ENCODE measurements around the gene MRM2.

Gene MRM2

GRCh38 chr7:2217716-2218443 is 24.1 kb downstream of the MRM2 start:
- no peaks in the 10 kb centered on the region for H3K4me1 Mint-ChIP-seq (ENCODE audit: low read depth)
- H3K27ac Mint-ChIP-seq: no peak overlapping the region
- no peaks in the 10 kb centered on the region for H3K9me3 Mint-ChIP-seq
- intact Hi-C loops (cut with micrococcal nuclease): no loop called here
- no peak overlapping the region for H3K4me3 Mint-ChIP-seq
- peaks cover 100% of the 10 kb centered on the region for H3K36me3 Mint-ChIP-seq (ENCODE audit: low read depth)
- no peaks in the 10 kb centered on the region for H3K27me3 Mint-ChIP-seq

- Mint-ChIP-seq H3K36me3 (ENCODE audit: low read depth) (peaks cover 100% of the 10 kb centered on the region), H3K27ac (no peak overlapping the region), H3K27me3 (no peaks in the 10 kb centered on the region), H3K9me3 (no peaks in the 10 kb centered on the region), H3K4me3 (no peak overlapping the region), H3K4me1 (ENCODE audit: low read depth) (no peaks in the 10 kb centered on the region)
- intact Hi-C loops (cut with micrococcal nuclease): no loop called here
Measured at GRCh38 chr7:2217206-2217605, 24.8 kb downstream of the MRM2 start.

GRCh38 chr7:2215851-2216250 is 26.2 kb downstream of the MRM2 start:
- Mint-ChIP-seq H3K9me3 (no peaks in the 10 kb centered on the region), H3K27ac (no peak overlapping the region), H3K36me3 (ENCODE audit: low read depth) (peaks cover 100% of the 10 kb centered on the region), H3K4me1 (ENCODE audit: low read depth) (no peaks in the 10 kb centered on the region), H3K27me3 (no peaks in the 10 kb centered on the region), H3K4me3 (no peak overlapping the region)
- intact Hi-C loops (cut with micrococcal nuclease): no loop called here

GRCh38 chr7:2214636-2215035 is 27.4 kb downstream of the MRM2 start:
- Mint-ChIP-seq H3K27me3 (no peaks in the 10 kb centered on the region), H3K27ac (no peak overlapping the region), H3K9me3 (no peaks in the 10 kb centered on the region), H3K4me1 (ENCODE audit: low read depth) (no peaks in the 10 kb centered on the region), H3K4me3 (no peak overlapping the region), H3K36me3 (ENCODE audit: low read depth) (peaks cover 98% of the 10 kb centered on the region)
- intact Hi-C loops (cut with micrococcal nuclease): no loop called here

GRCh38 chr7:2213551-2214215 is 28.3 kb downstream of the MRM2 start:
- no peak overlapping the region for H3K27ac Mint-ChIP-seq

GRCh38 chr7:2212906-2213305 is 29.1 kb downstream of the MRM2 start:
- Mint-ChIP-seq H3K36me3 (ENCODE audit: low read depth) (peaks cover 98% of the 10 kb centered on the region), H3K4me1 (ENCODE audit: low read depth) (no peaks in the 10 kb centered on the region), H3K27me3 (no peaks in the 10 kb centered on the region), H3K9me3 (no peaks in the 10 kb centered on the region), H3K4me3 (no peak overlapping the region), H3K27ac (no peak overlapping the region)
- intact Hi-C loops (cut with micrococcal nuclease): no loop called here

More at GRCh38 chr7:2213551-2214215, 28.3 kb downstream of the MRM2 start:
- no peak overlapping the region for H3K4me3 Mint-ChIP-seq
- no peaks in the 10 kb centered on the region for H3K4me1 Mint-ChIP-seq (ENCODE audit: low read depth)
- intact Hi-C loops (cut with micrococcal nuclease): no loop called here
- H3K36me3 Mint-ChIP-seq (ENCODE audit: low read depth): peaks cover 98% of the 10 kb centered on the region
- no peaks in the 10 kb centered on the region for H3K27me3 Mint-ChIP-seq
- H3K9me3 Mint-ChIP-seq: no peaks in the 10 kb centered on the region

GRCh38 chr7:2211926-2212325 is 30.1 kb downstream of the MRM2 start:
- Mint-ChIP-seq H3K4me1 (ENCODE audit: low read depth) (no peaks in the 10 kb centered on the region), H3K27me3 (no peaks in the 10 kb centered on the region), H3K9me3 (no peaks in the 10 kb centered on the region), H3K4me3 (no peak overlapping the region), H3K27ac (no peak overlapping the region), H3K36me3 (ENCODE audit: low read depth) (peaks cover 98% of the 10 kb centered on the region)
- intact Hi-C loops (cut with micrococcal nuclease): no loop called here

GRCh38 chr7:2211259-2211880 is 30.6 kb downstream of the MRM2 start:
- no peaks in the 10 kb centered on the region for H3K4me1 Mint-ChIP-seq (ENCODE audit: low read depth)
- H3K27me3 Mint-ChIP-seq: no peaks in the 10 kb centered on the region
- peaks cover 95% of the 10 kb centered on the region for H3K36me3 Mint-ChIP-seq (ENCODE audit: low read depth)
- no peak overlapping the region for H3K27ac Mint-ChIP-seq
- no peaks in the 10 kb centered on the region for H3K9me3 Mint-ChIP-seq
- intact Hi-C loops (cut with micrococcal nuclease): no loop called here
- no peak overlapping the region for H3K4me3 Mint-ChIP-seq

GRCh38 chr7:2210551-2211258 is 31.3 kb downstream of the MRM2 start:
- no peaks in the 10 kb centered on the region for H3K4me1 Mint-ChIP-seq (ENCODE audit: low read depth)
- intact Hi-C loops (cut with micrococcal nuclease): no loop called here
- peaks cover 95% of the 10 kb centered on the region for H3K36me3 Mint-ChIP-seq (ENCODE audit: low read depth)
- no peaks in the 10 kb centered on the region for H3K27me3 Mint-ChIP-seq
- H3K4me3 Mint-ChIP-seq: no peak overlapping the region
- no peak overlapping the region for H3K27ac Mint-ChIP-seq
- H3K9me3 Mint-ChIP-seq: no peaks in the 10 kb centered on the region

- H3K4me3 Mint-ChIP-seq: no peak overlapping the region
- no peaks in the 10 kb centered on the region for H3K4me1 Mint-ChIP-seq (ENCODE audit: low read depth)
- no peaks in the 10 kb centered on the region for H3K9me3 Mint-ChIP-seq
- H3K27me3 Mint-ChIP-seq: no peaks in the 10 kb centered on the region
- no peak overlapping the region for H3K27ac Mint-ChIP-seq
- intact Hi-C loops (cut with micrococcal nuclease): loop anchor here (2.0 kb wide), 1 partner anchor 545 kb away; no protein-coding TSS in a partner anchor
- peaks cover 95% of the 10 kb centered on the region for H3K36me3 Mint-ChIP-seq (ENCODE audit: low read depth)
Measured at GRCh38 chr7:2209961-2210323, 32.1 kb downstream of the MRM2 start.

- Mint-ChIP-seq H3K4me3 (no peak overlapping the region), H3K36me3 (ENCODE audit: low read depth) (peaks cover 95% of the 10 kb centered on the region), H3K9me3 (no peaks in the 10 kb centered on the region), H3K27ac (no peak overlapping the region), H3K4me1 (ENCODE audit: low read depth) (peaks cover 2% of the 10 kb centered on the region), H3K27me3 (no peaks in the 10 kb centered on the region)
- intact Hi-C loops (cut with micrococcal nuclease): loop anchor here (2.0 kb wide), 1 partner anchor 545 kb away; no protein-coding TSS in a partner anchor
Measured at GRCh38 chr7:2209146-2209960, 32.7 kb downstream of the MRM2 start.

GRCh38 chr7:2208712-2209111 is 33.3 kb downstream of the MRM2 start:
- Mint-ChIP-seq H3K4me1 (ENCODE audit: low read depth) (peaks cover 9% of the 10 kb centered on the region), H3K36me3 (ENCODE audit: low read depth) (peaks cover 95% of the 10 kb centered on the region), H3K27me3 (no peaks in the 10 kb centered on the region), H3K9me3 (no peaks in the 10 kb centered on the region), H3K27ac (no peak overlapping the region), H3K4me3 (no peak overlapping the region)
- intact Hi-C loops (cut with micrococcal nuclease): loop anchor here (2.0 kb wide), 1 partner anchor 544 kb away; no protein-coding TSS in a partner anchor

GRCh38 chr7:2205036-2205780 is 36.8 kb downstream of the MRM2 start:
- Mint-ChIP-seq H3K4me3 (no peak overlapping the region), H3K4me1 (ENCODE audit: low read depth) (peaks cover 10% of the 10 kb centered on the region), H3K27me3 (no peaks in the 10 kb centered on the region), H3K36me3 (ENCODE audit: low read depth) (peaks cover 95% of the 10 kb centered on the region), H3K9me3 (no peaks in the 10 kb centered on the region), H3K27ac (no peak overlapping the region)
- intact Hi-C loops (cut with micrococcal nuclease): no loop called here
